SK-N-MC (cell line): ENCODE data around the gene CACNA2D2.

Experiments
- EZH2 ChIP-seq: fragments of 200-600 bp; sonication (generic); IDR thresholded peaks from one replicate; pipeline ENCODE4 v1.6.1; 2017; ENCODE audit warnings: antibody characterized with exemption
- FOXP2 ChIP-seq: optimal IDR thresholded peaks from 2 replicates; pipeline ENCODE3; 2011; ENCODE audit warnings: mild to moderate bottlenecking, moderate library complexity; ENCODE audit not compliant: insufficient read depth; ENCODE audit errors: extremely low read length, control extremely low read depth
- POLR2AphosphoS5 ChIP-seq: IDR thresholded peaks from 2 replicates; pipeline ENCODE4 v1.6.1; 2012; ENCODE audit warnings: mild to moderate bottlenecking, low read depth, low read length, borderline replicate concordance

GRCh38 chr3:50327129-50327528 lies 176.3 kb downstream of the CACNA2D2 start:
- TF ChIP-seq POLR2AphosphoS5 = no peak
- TF ChIP-seq EZH2 = no peak
- TF ChIP-seq FOXP2 = no peak
